GM12801 (cell line): ENCODE data around the gene KCNK1.

ENCODE experiments used
- CTCF ChIP-seq: IDR thresholded peaks from one replicate; pipeline ENCODE4 v1.5.1; 2011; ENCODE audit warnings: control low read depth; ENCODE audit not compliant: insufficient read length; ENCODE audit errors: extremely low read depth

The KCNK1 gene

GRCh38 chr1:233597489-233597901, 16.4 kb upstream of the KCNK1 start:
- no peak for TF ChIP-seq CTCF

- no peak for TF ChIP-seq CTCF
These were observed 14.9 kb upstream of the KCNK1 start for GRCh38 chr1:233598891-233599541.

- TF ChIP-seq CTCF: no peak
These were observed 14.3 kb upstream of the KCNK1 start for GRCh38 chr1:233599542-233600073.

GRCh38 chr1:233600488-233600887, 13.4 kb upstream of the KCNK1 start:
- TF ChIP-seq CTCF: no peak

- no peak for TF ChIP-seq CTCF
These were observed 10.4 kb upstream of the KCNK1 start for GRCh38 chr1:233603478-233603877.

GRCh38 chr1:233605205-233605604, 8.7 kb upstream of the KCNK1 start:
- no peak for TF ChIP-seq CTCF

GRCh38 chr1:233606813-233607212, 7.1 kb upstream of the KCNK1 start:
- TF ChIP-seq CTCF: no peak
